Fibroblast of lung (primary cell): Measurements from ENCODE around the gene ATP13A4.

ENCODE experiments used
- EZH2 ChIP-seq: IDR thresholded peaks from 2 replicates; pipeline ENCODE4 v1.5.1; 2012; ENCODE audit warnings: low read length, control low read depth, mild to moderate bottlenecking; ENCODE audit errors: missing control alignments
- TF ChIP-seq, protein P1 (sequence below), 2 donors: IDR thresholded peaks in 1 of 2; conservative IDR thresholded peaks in 1 of 2; 1 replicate in 1 of 2; 2 replicates in 1 of 2; pipeline ENCODE4 v1.5.1; 2011 to 2012; ENCODE audit warnings: low read length in 2 of 2, control low read depth in 1 of 2, inconsistent platforms in 1 of 2, low read depth in 1 of 2, mild to moderate bottlenecking in 1 of 2

DNA sequence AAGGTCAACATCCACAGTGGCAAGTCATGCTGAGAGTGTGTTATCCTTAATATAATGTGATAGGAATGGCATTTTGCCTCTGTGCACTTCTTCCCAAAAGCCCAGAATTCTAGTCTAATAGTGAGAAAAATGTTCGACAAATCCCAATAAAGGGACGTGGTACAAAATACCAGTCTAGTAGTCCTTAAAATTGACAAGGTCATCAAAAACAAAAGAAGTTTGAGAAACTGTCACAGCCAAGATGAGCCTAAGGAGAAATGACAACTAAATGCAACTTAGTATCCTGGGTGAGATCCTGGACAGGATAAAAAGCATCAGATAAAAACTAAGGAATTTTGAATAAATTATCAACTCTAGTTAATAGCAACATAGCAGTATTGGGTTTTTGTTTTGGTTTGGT lies 14.4 kb upstream of the ATP13A4 start:
- TF ChIP-seq, protein P1, sequence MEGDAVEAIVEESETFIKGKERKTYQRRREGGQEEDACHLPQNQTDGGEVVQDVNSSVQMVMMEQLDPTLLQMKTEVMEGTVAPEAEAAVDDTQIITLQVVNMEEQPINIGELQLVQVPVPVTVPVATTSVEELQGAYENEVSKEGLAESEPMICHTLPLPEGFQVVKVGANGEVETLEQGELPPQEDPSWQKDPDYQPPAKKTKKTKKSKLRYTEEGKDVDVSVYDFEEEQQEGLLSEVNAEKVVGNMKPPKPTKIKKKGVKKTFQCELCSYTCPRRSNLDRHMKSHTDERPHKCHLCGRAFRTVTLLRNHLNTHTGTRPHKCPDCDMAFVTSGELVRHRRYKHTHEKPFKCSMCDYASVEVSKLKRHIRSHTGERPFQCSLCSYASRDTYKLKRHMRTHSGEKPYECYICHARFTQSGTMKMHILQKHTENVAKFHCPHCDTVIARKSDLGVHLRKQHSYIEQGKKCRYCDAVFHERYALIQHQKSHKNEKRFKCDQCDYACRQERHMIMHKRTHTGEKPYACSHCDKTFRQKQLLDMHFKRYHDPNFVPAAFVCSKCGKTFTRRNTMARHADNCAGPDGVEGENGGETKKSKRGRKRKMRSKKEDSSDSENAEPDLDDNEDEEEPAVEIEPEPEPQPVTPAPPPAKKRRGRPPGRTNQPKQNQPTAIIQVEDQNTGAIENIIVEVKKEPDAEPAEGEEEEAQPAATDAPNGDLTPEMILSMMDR (conservative IDR thresholded peaks at IDR 0.05 in 1 of 2, IDR thresholded peaks at IDR 0.05 in 1 of 2; ENCODE audit: low read depth in 1 of 2, low read length in 2 of 2), result no peak
- TF ChIP-seq EZH2, result no peak
